ENCODE data around the gene KCNIP4.

Gene KCNIP4

DNA sequence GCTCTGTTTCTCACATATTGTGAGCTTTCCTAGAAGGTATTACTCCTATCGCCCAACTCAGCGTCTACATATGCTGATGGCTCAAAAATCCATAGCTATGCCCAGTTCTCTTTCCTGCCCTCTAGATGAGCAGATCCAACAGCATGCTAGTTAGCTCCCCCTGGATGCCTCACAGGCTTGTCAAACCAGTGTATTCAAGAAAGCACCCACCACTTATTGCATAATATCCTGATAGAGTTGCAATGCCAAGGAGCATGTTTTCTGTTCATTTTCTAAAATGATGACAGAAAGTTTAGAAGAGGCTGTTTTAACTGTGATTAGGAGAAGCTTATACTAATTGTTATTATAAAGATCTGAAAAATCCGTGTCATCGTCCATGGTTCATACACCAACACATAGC, 1250.2 kb downstream of the KCNIP4 start:
- DNase-seq = no peak

DNA sequence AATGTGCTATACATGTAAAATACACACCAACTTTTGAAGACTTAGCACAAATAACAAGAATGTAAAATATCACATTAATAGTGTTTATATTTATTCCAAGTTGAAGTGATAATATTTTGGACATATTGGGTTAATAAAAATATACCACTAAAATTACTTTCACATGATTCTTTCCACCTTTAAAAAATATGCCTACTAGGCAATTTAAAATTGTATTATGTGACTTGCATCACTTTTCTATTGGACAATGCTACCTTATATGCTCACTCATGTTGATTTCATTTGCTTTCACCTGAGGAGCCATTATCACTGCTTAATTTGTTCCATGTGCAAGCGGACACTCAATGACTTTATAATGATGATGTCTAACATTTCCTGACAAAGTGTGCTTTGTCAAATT, 1251.8 kb downstream of the KCNIP4 start:
- no peak for DNase-seq

DNA sequence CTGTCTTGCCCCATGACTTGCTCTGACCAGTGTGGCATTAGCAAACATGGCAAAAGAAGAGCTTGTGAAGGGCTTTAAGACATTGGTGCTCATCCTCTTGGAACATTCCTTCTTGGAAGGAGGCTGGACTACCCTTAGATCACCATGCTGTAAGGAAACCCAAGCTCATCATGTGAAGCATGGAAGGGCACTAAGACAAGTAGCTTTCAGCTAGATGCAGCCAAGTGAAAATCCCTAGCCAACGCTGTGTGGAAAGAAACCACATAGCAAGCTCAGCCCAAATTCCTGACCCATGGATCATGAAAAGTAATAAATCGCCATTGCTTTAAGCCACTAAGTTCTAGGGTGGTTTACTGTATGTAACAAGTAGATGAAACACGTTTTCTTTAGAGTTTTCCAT, 1260.7 kb downstream of the KCNIP4 start:
- DNase-seq = no peak

DNA sequence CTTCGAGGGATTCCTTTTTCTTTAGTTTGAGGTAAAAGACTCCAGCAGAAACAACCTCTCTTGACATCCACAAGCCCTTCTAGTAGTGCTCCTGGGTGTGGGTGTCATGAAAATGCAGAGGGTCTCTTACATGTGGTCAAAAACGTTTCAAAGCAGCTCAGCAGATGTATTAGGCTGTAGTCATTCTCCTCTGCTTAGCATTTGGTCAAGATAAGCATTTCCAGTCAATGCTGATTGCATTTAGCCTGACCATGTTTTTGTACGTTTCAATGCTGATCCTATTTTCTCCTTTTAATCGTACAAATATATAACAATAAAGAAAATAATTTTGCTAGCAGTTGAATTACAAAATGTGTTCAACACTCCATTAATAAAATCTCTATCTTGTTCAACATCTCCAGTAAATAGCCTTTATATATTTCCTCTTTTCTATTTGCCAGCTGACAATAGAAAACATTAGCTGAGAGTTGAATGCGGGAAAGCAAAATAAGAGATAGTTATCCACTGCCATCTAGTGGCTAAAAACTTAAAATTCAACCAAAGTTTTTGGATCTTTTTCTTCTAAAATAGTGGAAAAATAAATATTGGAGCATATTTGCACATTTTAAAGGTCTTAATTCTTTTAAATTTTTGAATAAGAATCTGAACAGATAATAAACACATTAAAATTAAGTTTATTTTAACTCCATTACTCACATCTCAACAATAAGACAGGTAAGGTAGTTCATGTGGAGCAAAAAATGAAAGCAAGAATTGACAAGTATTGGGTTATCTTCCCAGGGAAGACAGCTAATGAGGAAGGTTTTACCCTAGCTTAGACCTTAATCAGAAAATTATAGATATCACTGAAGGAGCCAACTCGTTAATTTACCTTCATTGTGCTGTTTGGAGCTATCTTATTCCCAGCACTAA, 1263.5 kb downstream of the KCNIP4 start:
- DNase-seq = no peak

DNA sequence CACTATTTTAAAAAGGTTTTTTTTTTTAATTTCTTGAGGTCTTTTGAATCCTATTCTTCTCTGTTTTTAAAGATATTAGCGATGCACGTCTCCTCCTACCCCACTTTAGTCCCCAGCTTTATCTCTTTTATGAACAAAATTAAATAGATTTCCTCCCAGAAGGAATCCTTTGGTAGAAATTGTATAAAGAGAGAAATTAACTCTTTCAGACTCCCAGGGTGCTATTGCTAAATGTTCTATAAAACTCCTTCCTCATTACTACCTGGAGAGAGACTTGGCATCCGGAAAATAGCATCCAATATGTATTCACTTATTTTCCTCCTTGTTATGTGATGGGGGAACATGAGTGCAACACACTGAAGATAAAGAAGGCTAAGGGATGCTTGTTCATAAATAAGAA, 1264.8 kb downstream of the KCNIP4 start:
- no peak for DNase-seq

DNA sequence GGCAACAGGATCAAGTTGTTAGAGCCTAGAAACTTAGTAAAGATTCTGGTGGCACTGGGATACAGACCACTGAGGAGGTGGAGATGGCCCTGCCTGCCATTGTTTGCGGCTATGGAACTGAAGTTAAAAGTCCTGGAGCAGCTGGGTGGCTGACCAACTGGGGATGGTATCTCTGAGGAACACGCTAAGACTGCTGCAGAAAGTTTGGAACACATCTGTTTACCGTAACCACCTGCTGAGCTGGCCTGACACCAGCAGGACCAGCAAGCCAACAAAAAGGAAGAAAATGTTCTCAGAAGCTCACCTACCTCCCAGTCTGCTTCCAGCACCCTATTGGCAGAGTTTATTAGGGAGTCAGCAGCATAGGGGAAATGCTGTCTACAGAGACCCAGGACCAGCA, 1265.7 kb downstream of the KCNIP4 start:
- DNase-seq = no peak

DNA sequence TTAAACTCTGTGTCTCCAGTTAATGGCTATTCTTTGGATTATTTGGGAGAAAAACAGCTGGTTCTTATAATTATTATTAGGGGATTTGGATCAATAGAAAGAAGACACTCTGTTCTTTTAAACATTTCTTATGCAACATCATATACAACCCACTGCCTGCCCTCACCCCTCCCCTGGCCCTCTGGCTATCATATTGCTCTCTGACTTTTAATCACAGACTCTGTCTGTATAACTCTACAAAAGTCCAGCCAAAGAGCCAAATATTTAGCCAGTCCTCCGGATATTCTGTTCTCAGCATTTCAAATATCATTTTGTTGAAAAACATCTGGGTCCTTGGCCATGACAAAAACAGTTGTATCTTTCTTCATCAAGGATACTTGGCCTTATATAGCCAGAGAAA, 1267.3 kb downstream of the KCNIP4 start:
- no peak for DNase-seq

DNA sequence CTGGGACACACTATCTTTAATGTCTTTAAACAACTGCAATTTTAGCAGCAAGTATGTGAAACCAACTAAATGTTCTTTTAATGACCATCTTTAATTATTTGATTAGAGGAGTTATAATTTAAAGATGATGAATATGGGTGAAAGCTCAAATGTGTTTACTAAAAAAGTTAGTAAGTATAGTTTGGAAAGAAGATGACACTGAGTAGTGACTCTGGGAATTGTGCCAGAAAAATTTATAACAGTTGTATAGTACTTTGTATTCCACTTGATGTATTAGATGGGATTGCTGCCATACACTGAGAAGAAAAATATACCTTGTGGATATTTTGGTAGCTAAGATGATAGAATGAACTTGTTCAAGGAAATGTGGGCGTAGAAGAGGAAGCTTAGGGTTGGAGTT, 1267.8 kb downstream of the KCNIP4 start:
- no peak for DNase-seq

DNA sequence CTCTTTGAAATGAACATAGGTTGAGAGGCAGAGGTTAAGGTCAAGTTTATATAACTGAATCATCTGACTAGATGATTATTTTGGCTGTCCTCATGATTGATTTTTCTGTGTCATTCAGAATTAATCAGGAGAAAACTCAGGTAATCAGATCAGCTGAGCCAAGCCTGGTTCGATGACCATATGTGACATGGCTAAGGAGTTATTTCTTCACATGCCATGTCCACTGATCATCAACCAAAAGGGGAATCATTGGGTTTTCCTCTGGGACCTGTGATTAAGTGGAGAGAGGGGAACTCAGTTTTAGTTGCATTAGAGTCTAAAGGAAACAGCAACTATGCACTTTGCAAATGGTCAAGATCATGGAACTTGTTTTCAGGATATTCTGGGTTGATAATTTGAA, 1268.6 kb downstream of the KCNIP4 start:
- DNase-seq = no peak
